Measurements from ENCODE around the gene ATP8B1.

The ATP8B1 gene

GRCh38 chr18:57809190-57809589, 6.1 kb upstream of the ATP8B1 start:
- FAIRE-seq (no peak), DNase-seq (ENCODE audit: insufficient read length, low spot score) (no peak)
- TF ChIP-seq POLR2A (IDR thresholded peaks at IDR 0.05; ENCODE audit: low read depth, low read length), result no peak

GRCh38 chr18:57807336-57808117, 4.4 kb upstream of the ATP8B1 start:
- no peak for TF ChIP-seq POLR2A (IDR thresholded peaks at IDR 0.05; ENCODE audit: low read depth, low read length)
- DNase-seq (ENCODE audit: insufficient read length, low spot score) (no peak), FAIRE-seq (peak; percentile 53)

DNA sequence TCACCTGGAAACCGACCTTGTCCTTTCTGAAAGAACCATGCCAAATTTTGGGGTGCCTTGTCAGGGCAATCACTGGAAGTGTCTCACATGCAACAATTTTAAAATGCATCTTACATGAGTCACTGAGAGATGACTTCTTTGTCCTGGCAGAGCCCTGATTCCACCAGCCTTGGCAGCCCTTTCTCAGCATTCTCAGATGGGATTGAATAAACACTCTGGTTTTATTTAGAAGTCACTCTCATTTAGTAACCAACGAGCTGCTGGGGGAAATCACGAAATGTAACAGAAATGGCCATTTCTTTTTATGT, 3.8 kb upstream of the ATP8B1 start:
- no peak for TF ChIP-seq POLR2A (IDR thresholded peaks at IDR 0.05; ENCODE audit: low read depth, low read length)
- DNase-seq (ENCODE audit: insufficient read length, low spot score), result no peak
- peak; percentile 60 for FAIRE-seq

GRCh38 chr18:57806201-57806977, 3.3 kb upstream of the ATP8B1 start:
- FAIRE-seq (no peak), DNase-seq (ENCODE audit: insufficient read length, low spot score) (no peak)
- no peak for TF ChIP-seq POLR2A (IDR thresholded peaks at IDR 0.05; ENCODE audit: low read depth, low read length)

DNA sequence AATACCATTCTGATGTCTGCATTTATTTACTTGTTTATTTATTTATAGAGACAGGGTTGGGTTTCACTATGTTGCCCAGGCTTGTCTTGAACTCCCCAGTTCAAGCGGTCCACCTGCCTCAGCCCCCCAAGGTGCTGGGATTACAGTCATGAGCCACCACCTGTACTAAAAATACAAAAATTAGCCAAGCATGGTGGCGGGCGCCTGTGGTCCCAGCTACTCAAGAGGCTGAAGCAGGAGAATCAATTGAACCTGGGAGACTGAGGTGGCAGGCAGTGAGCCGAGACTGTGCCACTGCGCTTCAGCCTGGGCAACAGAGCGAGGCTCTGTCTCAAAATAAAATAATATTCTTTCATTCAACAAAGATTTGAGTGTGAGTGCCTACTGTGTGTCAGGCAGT, 2.0 kb upstream of the ATP8B1 start:
- DNase-seq (ENCODE audit: insufficient read length, low spot score) (no peak), FAIRE-seq (no peak)
- TF ChIP-seq POLR2A (IDR thresholded peaks at IDR 0.05; ENCODE audit: low read depth, low read length), result no peak

DNA sequence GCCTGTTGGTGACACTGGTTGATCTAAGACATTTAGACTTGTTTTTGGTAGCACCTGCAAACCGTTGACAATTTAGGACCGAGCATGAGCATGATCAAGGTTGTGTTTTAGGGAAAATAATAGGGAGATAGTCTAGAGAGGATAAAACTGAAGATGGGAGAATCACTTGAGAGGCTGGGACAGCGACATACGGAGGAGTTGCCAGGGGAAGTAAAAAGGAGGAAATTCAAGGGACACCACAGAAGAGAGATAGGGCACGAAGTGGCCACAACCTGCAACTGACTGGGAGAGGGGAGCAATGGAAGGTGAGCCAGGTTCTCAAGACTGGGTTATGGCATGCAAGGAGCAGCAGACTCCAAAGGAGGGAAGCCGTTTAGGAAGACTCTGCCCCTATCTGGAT, 1.4 kb upstream of the ATP8B1 start:
- FAIRE-seq (no peak), DNase-seq (ENCODE audit: insufficient read length, low spot score) (no peak)

GRCh38 chr18:57802213-57803102, 657 bp downstream of the ATP8B1 start:
- no peak for FAIRE-seq
- TF ChIP-seq POLR2A (IDR thresholded peaks at IDR 0.05; ENCODE audit: low read depth, low read length), result no peak
- no peak for DNase-seq (ENCODE audit: insufficient read length, low spot score)

More for the DNA sequence above, 1.4 kb upstream of the ATP8B1 start:
- TF ChIP-seq POLR2A (IDR thresholded peaks at IDR 0.05; ENCODE audit: low read depth, low read length), result no peak

DNA sequence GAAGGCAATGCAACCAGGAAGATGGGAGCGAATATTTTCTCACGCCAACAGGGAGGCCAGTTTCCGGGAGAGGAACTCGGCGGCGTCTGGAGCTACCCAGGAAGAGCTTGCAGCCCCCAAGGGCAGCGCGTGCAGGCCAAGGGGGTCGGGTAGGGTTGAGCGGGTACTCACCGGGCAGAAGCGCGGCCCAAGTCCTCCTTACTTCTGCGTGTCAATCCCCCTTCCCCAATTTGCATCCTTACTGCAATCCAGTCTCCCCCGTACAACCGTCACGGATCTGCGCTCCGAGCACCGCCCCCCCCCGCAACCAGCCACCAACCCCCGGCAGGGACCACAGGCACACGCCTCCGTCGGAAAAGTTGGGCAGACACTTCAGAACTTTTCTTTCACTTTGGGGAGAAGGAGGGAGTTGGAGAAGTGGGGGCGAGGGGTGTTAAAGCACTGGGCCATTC, 1.3 kb downstream of the ATP8B1 start:
- TF ChIP-seq POLR2A (IDR thresholded peaks at IDR 0.05; ENCODE audit: low read depth, low read length), result no peak
- FAIRE-seq (no peak), DNase-seq (ENCODE audit: insufficient read length, low spot score) (no peak)

DNA sequence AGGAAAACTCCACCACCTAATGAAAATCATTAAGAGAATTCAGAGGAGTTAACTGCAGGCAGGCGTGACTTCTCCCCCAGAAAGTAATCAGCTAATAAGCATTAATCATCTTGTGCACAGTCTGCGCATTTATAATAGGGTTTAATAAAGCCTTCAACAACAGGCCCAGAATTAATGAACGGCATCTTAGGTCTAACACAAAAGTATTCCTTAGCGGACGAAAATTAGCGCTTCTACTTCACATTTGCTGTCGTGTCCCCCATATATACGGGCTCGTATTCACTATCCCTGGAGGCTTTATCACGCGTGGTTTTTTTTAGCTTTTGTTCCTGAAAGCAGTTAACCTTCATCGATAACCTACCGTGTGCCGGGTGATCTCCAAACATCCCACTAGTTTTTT, 1.8 kb downstream of the ATP8B1 start:
- DNase-seq (ENCODE audit: insufficient read length, low spot score) (no peak), FAIRE-seq (no peak)
- TF ChIP-seq POLR2A (IDR thresholded peaks at IDR 0.05; ENCODE audit: low read depth, low read length), result no peak

DNA sequence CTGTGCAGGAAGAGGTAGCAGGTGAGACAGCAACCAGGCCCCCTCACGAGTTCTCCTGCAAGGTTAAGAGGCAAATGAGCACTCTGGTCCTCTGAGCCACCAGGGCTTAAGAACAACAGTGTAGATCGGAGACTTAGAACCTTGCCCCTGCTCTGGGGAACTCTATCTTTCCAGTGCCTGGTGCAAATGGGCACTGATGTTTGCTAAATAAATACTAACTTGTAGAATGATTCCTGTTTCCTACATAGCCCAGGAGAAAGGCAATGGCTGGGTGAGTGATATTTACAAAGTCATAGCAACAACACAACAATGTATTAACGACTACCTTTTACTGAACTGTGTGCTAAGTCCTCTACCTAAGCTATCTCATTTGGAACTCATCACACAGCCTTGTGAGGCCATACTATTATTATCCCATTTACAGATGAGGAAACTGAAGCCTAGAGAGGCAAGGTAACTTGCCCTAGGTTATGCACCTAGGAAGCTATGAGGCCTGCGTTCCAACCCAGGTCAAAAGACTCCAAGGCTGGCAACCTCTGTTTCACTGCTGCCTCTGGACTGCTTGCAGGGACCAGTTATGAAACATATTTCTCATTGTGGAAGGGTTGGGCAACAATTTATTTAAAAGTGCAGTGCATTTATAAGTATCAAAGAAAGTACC, 4.3 kb downstream of the ATP8B1 start:
- TF ChIP-seq POLR2A (IDR thresholded peaks at IDR 0.05; ENCODE audit: low read depth, low read length), result no peak

DNA sequence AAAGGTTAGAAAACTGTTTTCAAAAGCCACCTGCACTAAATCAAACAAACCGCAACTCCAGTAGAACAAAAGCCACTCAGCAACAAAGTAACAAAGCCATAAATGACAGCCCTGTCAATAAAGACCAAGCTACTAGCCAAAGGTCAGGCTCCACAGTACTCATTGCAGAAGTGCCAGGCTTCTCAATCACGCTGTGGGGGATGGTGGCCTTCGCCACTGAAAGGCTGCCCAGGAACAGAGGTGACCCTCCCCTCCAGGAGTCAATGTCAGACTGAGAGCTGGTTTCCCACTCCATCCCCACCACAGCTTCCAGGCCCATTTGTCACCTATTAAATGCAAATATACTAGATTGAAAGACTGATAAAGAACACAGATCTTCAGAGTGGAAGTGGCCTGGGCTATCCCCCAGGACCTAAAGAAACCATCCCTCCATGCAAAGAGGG, 5.9 kb downstream of the ATP8B1 start:
- FAIRE-seq (no peak), DNase-seq (ENCODE audit: insufficient read length, low spot score) (no peak)
- TF ChIP-seq POLR2A (IDR thresholded peaks at IDR 0.05; ENCODE audit: low read depth, low read length), result no peak

More for the DNA sequence above, 4.3 kb downstream of the ATP8B1 start:
- FAIRE-seq, result no peak
- no peak for DNase-seq (ENCODE audit: insufficient read length, low spot score)

DNA sequence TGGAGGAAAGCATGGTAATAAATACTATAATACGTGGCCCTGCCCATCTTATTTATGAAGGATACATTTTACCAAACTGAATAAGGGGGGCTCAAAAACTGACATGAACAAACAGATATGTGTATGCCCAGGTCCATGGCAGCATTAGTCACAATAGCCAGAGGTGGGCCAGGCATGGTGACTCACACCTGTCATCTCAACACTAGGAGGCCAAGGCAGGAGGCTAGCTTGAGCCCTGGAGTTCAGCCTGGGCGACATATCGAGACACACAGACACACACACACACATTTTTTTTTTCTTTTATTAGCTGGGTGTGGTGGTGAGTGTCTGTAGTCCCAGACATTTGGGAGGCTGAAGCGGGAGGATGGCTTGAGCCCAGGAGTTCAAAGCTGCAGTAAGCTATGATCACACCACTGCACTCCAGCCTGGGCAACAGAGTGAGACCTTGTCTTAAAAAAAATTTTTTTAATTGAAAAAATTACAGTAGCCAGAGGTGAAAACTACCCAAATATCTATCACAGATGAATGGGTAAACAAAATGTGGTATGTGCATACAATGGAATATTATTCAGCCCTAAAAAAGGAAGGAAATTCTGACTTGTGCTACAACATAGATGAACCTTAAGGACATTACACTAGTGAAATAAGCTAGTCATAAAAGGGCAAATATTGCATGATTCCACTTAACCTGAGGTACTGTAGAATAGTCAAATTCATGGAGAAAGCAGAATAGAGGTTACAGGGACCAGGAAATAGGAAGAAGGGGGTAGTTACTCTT, 8.0 kb downstream of the ATP8B1 start:
- TF ChIP-seq POLR2A (IDR thresholded peaks at IDR 0.05; ENCODE audit: low read depth, low read length), result no peak
- FAIRE-seq, result no peak
- DNase-seq (ENCODE audit: insufficient read length, low spot score), result no peak
